Stimulated activated CD8-positive, alpha-beta memory T cell treated with anti-CD3 and anti-CD28 coated beads, Interleukin-4, amount 100 ng/mL, for 1 hour (primary cell): Measurements from ENCODE around the gene SYNE1.

Source experiments
- DNase-seq, 2 donors: peaks; one replicate each; pipeline ENCODE4 v3.0.0-alpha.2; 2020; ENCODE audit warnings: low read depth in 2 of 2, low spot score in 1 of 2

The SYNE1 gene

DNA sequence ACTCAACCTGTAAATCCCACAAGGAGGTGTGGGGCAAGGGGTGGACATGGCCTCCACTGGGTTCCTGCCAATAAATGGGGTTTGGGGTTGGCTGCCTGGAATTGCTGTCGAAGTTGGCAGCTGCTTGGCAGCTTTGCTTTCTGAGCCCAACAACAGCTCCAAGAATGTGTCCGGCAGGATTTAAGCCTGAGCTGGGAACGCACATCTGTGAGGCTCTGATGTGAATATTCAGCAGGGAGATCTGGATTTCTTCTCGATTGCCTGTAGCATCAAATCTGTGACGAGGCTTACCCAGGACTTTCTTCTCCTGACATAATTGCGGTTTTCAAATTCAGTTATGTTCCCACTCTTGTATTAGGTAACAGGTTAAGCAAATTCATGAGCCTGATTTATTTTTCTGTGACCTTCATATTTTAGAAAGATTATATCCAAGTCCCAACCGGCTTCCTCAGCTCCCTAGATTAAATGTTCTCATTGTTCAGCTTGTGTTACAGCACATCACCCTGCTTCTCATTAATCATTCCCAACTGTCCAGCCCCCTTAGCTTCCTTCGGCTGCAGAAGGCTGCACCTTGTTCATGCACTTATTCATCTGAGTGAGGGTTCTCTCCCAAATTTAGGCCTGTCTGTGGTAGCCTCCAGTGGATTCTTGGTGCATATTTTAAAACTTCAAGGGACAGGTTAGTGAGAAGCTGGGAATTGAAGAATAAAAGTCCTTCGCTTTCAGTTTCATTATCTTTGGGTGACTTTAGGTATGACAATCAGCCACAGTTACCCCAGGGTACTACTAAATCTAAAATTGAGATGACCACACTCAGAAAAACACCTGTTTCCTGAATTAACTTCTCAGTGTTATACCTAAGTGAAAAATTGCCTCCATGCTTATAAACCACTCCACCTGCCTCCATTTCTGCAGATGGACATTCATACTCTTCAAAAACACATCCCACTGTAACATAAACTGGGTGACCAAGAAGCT lies 519.7 kb downstream of the SYNE1 start:
- DNase-seq, result no peak

GRCh38 chr6:152112491-152113261 lies 524.5 kb downstream of the SYNE1 start:
- DNase-seq, result no peak

- DNase-seq, result no peak
Measured at GRCh38 chr6:152110886-152111820, 526.0 kb downstream of the SYNE1 start.

- no peak for DNase-seq
Measured at GRCh38 chr6:152107973-152108372, 529.2 kb downstream of the SYNE1 start.

GRCh38 chr6:152100183-152100618 lies 537.0 kb downstream of the SYNE1 start:
- DNase-seq, result no peak

DNA sequence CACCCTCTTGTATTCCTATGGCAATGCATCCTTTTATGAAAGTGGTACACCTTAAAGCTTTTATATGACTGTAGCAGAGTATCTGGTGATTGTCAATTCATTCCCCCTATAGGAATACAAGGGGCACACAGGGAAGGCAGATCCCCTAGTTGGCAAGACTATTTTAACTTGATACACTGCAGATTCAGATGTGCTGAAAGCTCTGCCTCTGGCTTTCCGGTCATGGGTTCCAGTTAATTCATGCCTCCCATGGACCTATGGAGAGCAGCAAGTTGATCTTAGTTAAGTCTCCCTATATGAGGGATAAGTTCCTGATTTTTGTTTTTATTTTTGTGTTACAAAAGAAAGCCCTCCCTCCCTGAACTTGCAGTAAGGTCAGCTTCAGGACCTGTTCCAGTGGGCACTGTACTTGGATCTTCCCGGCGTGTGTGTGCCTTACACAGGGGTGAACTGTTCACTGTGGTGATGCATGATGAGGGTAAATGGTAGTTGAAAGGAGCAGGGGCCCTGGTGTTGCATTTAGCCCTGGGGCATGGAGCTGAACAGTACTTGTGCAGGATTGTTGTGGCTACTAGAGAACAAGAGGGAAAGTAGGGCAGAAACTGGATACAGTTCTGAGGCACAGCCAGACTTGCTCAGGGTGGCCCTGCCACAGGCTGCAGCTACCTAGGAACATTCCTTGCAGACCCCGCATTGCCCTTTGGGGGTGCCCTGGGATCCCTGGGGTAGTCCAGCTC lies 537.5 kb downstream of the SYNE1 start:
- no peak for DNase-seq

DNA sequence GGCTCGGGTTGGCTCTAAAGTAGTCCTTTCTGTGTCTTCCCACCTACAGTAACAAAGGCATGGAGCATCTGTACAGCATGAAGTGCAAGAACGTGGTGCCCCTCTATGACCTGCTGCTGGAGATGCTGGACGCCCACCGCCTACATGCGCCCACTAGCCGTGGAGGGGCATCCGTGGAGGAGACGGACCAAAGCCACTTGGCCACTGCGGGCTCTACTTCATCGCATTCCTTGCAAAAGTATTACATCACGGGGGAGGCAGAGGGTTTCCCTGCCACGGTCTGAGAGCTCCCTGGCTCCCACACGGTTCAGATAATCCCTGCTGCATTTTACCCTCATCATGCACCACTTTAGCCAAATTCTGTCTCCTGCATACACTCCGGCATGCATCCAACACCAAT lies 538.5 kb downstream of the SYNE1 start:
- DNase-seq, result no peak

GRCh38 chr6:152096863-152097496 lies 540.2 kb downstream of the SYNE1 start:
- no peak for DNase-seq

DNA sequence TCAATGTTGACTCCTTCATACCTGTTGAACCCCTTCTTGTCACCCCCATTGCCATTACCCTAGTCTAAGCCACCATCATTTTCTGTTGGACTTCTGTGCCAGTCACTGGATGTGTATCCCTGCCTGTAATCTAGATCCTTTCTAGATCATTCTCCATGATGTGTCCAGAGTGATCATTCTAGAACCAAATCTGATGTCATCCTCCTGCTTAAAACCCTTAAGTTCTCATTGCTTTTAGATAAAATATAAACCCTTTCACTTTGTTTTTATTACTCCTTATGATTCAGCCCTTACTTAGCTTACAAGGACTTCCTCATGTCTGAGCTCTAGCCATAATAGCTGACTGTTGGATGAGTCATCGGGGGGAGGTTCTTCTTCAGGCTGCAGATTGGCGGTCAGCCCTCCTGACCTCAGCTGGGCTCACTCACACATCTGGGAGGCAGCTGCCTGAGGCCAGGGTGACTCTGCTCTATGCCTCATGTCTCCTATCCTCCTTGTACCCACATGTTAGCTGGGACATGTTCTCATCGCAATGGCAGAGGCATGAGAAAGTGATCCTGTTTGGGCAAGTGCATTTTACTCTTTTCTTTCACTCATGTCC lies 542.1 kb downstream of the SYNE1 start:
- DNase-seq, result no peak

GRCh38 chr6:152094276-152094675 lies 542.9 kb downstream of the SYNE1 start:
- no peak for DNase-seq

- no peak for DNase-seq
Measured at GRCh38 chr6:152093711-152094110, 543.5 kb downstream of the SYNE1 start.

GRCh38 chr6:152091851-152092341 lies 545.3 kb downstream of the SYNE1 start:
- no peak for DNase-seq

GRCh38 chr6:152091201-152091600 lies 546.0 kb downstream of the SYNE1 start:
- no peak for DNase-seq

GRCh38 chr6:152089992-152090391 lies 547.2 kb downstream of the SYNE1 start:
- no peak for DNase-seq

- DNase-seq, result no peak
Measured at GRCh38 chr6:152087701-152088100, 549.5 kb downstream of the SYNE1 start.

GRCh38 chr6:152087096-152087495 lies 550.1 kb downstream of the SYNE1 start:
- no peak for DNase-seq

GRCh38 chr6:152086223-152086873 lies 550.8 kb downstream of the SYNE1 start:
- no peak for DNase-seq

DNA sequence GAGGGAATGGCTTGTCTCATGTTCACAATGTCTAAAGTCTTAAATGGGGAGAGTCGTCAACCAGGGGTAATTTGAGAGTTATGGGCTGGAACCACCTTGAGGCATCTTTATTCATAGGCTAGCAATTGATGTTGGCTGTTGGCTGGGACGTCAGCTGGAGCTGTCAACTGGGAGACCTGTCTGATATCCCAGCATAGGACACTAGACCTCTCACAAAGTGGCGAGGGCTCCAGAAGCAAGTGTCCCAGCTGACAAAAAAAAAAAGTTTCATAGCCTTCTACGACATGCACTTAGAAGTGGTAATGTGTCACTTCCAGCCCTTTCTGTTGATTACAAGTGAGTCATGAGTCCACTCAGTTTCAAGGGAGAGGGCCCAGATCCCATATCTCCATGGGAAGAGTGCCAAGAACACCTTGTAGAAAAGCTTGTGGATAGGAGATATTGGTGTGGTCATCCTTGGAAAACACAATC lies 551.7 kb downstream of the SYNE1 start:
- no peak for DNase-seq

DNA sequence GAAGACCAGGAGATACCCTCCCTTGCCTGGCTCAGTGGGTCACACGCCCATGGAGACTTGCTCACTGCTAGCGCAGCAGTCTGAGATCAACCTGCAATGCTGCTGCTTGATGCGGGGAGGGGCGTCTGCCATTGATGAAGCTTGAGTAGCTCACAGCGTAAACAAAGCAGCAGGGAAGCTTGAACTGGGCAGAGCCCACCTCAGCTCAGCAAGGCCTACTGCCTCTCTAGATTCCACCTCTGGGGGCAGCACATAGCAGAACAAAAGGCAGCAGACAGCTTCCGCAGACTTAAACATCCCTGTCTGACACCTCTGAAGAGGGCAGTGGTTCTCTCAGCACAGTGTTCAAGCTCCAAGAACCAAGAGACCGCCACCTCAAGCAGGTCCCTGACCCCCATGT lies 558.4 kb downstream of the SYNE1 start:
- DNase-seq, result no peak
